OCI-LY1 (cell line): ENCODE data around the gene GPD2.

Experiments used
- CTCF ChIP-seq: fragments of 200-600 bp; sonication (generic), shearing (Covaris generic); IDR thresholded peaks from 2 replicates; pipeline ENCODE4 v1.5.1; 2017; ENCODE audit warnings: mild to moderate bottlenecking, antibody characterized with exemption, low read length, moderate library complexity, mixed read lengths
- EZH2 ChIP-seq: fragments of 200-600 bp; sonication (generic), shearing (Covaris generic); IDR thresholded peaks from 2 replicates; pipeline ENCODE4 v1.8.0; 2017; ENCODE audit warnings: borderline replicate concordance, mixed run types, mild to moderate bottlenecking, antibody characterized with exemption, low read length, moderate library complexity, mixed read lengths

GRCh38 chr2:156464106-156464505, 27.9 kb downstream of the GPD2 start:
- TF ChIP-seq CTCF (no peak), EZH2 (no peak)
